ENCODE data around the gene KCNN4.

The KCNN4 gene

GRCh38 chr19:43749152-43749551, 31.6 kb downstream of the KCNN4 start:
- Histone ChIP-seq H4K8ac (ENCODE audit: low read depth, low read length) (no peak overlapping the region), H3K4me2 (ENCODE audit: low read length) (no peak overlapping the region), H3K4me1 (ENCODE audit: control insufficient read depth, low read depth, low read length) (no peaks in the 10 kb centered on the region), H2BK5ac (ENCODE audit: low read length) (no peak overlapping the region), H3K27me3 (ENCODE audit: insufficient read depth, low read length, poor library complexity) (no peaks in the 10 kb centered on the region), H3K9ac (ENCODE audit: low read length) (no peak overlapping the region), H2BK120ac (ENCODE audit: low read depth, low read length) (no peak overlapping the region), H3K4ac (ENCODE audit: low read depth, low read length) (no peak overlapping the region), H2AK5ac (ENCODE audit: low read length) (no peak overlapping the region), H3K79me1 (ENCODE audit: low read length) (peaks cover 3% of the 10 kb centered on the region), H3K18ac (ENCODE audit: low read length) (no peak overlapping the region), H3K27ac (ENCODE audit: low read depth, low read length) (no peak overlapping the region), H2BK15ac (replicated peaks; ENCODE audit: low read depth) (no peak overlapping the region), H3K23ac (ENCODE audit: low read length) (no peak overlapping the region), H3K79me2 (ENCODE audit: control insufficient read depth, insufficient read depth, low read length) (no peaks in the 10 kb centered on the region), H3K36me3 (ENCODE audit: control insufficient read depth, insufficient read depth, low read length) (peaks cover 9% of the 10 kb centered on the region), H3K4me3 (ENCODE audit: low read length) (no peak overlapping the region), H3K56ac (ENCODE audit: low read length) (no peak overlapping the region), H4K5ac (ENCODE audit: low read length) (no peak overlapping the region)
- no CpG with 5 or more reads among the region's 7 CpGs for WGBS (ENCODE audit: extremely low coverage, insufficient coverage, low lambda C conversion rate)
- no peak for DNase-seq

- H2BK15ac ChIP-seq (replicated peaks; ENCODE audit: low read depth), result no peak overlapping the region
- no peak overlapping the region for H3K4ac ChIP-seq (ENCODE audit: low read depth, low read length)
- no peaks in the 10 kb centered on the region for H3K27me3 ChIP-seq (ENCODE audit: insufficient read depth, low read length, poor library complexity)
- no peak overlapping the region for H4K8ac ChIP-seq (ENCODE audit: low read depth, low read length)
- H3K36me3 ChIP-seq (ENCODE audit: control insufficient read depth, insufficient read depth, low read length), result peaks cover 9% of the 10 kb centered on the region
- no peak overlapping the region for H2AK5ac ChIP-seq (ENCODE audit: low read length)
- no peaks in the 10 kb centered on the region for H3K79me2 ChIP-seq (ENCODE audit: control insufficient read depth, insufficient read depth, low read length)
- no CpG with 5 or more reads among the region's 4 CpGs for WGBS (ENCODE audit: extremely low coverage, insufficient coverage, low lambda C conversion rate)
- H3K4me1 ChIP-seq (ENCODE audit: control insufficient read depth, low read depth, low read length), result no peaks in the 10 kb centered on the region
- no peak overlapping the region for H2BK120ac ChIP-seq (ENCODE audit: low read depth, low read length)
- no peak overlapping the region for H3K27ac ChIP-seq (ENCODE audit: low read depth, low read length)
- no peak overlapping the region for H3K4me3 ChIP-seq (ENCODE audit: low read length)
- no peak overlapping the region for H3K9ac ChIP-seq (ENCODE audit: low read length)
- no peak overlapping the region for H3K23ac ChIP-seq (ENCODE audit: low read length)
- no peak overlapping the region for H3K4me2 ChIP-seq (ENCODE audit: low read length)
- H3K79me1 ChIP-seq (ENCODE audit: low read length), result peaks cover 3% of the 10 kb centered on the region
- no peak overlapping the region for H4K5ac ChIP-seq (ENCODE audit: low read length)
- H3K56ac ChIP-seq (ENCODE audit: low read length), result no peak overlapping the region
- no peak overlapping the region for H2BK5ac ChIP-seq (ENCODE audit: low read length)
- no peak overlapping the region for H3K18ac ChIP-seq (ENCODE audit: low read length)
- no peak for DNase-seq
Observed at GRCh38 chr19:43748685-43749084, 32.1 kb downstream of the KCNN4 start.

- Histone ChIP-seq H3K27me3 (ENCODE audit: insufficient read depth, low read length, poor library complexity) (no peaks in the 10 kb centered on the region), H4K5ac (ENCODE audit: low read length) (no peak overlapping the region), H3K27ac (ENCODE audit: low read depth, low read length) (no peak overlapping the region), H3K23ac (ENCODE audit: low read length) (no peak overlapping the region), H3K9ac (ENCODE audit: low read length) (no peak overlapping the region), H3K18ac (ENCODE audit: low read length) (no peak overlapping the region), H3K56ac (ENCODE audit: low read length) (no peak overlapping the region), H3K4ac (ENCODE audit: low read depth, low read length) (no peak overlapping the region), H3K4me2 (ENCODE audit: low read length) (no peak overlapping the region), H3K36me3 (ENCODE audit: control insufficient read depth, insufficient read depth, low read length) (peaks cover 10% of the 10 kb centered on the region), H3K79me1 (ENCODE audit: low read length) (peaks cover 3% of the 10 kb centered on the region), H2AK5ac (ENCODE audit: low read length) (no peak overlapping the region), H3K4me3 (ENCODE audit: low read length) (no peak overlapping the region), H3K4me1 (ENCODE audit: control insufficient read depth, low read depth, low read length) (no peaks in the 10 kb centered on the region), H2BK15ac (replicated peaks; ENCODE audit: low read depth) (no peak overlapping the region), H2BK120ac (ENCODE audit: low read depth, low read length) (no peak overlapping the region), H2BK5ac (ENCODE audit: low read length) (no peak overlapping the region), H3K79me2 (ENCODE audit: control insufficient read depth, insufficient read depth, low read length) (no peaks in the 10 kb centered on the region), H4K8ac (ENCODE audit: low read depth, low read length) (no peak overlapping the region)
- no CpG with 5 or more reads among the region's 4 CpGs for WGBS (ENCODE audit: extremely low coverage, insufficient coverage, low lambda C conversion rate)
- no peak for DNase-seq
Observed at GRCh38 chr19:43748205-43748594, 32.6 kb downstream of the KCNN4 start.

- peaks cover 2% of the 10 kb centered on the region for H3K79me1 ChIP-seq (ENCODE audit: low read length)
- H2BK120ac ChIP-seq (ENCODE audit: low read depth, low read length), result no peak overlapping the region
- H2AK5ac ChIP-seq (ENCODE audit: low read length), result no peak overlapping the region
- no peak overlapping the region for H3K4me3 ChIP-seq (ENCODE audit: low read length)
- H3K4me1 ChIP-seq (ENCODE audit: control insufficient read depth, low read depth, low read length), result no peaks in the 10 kb centered on the region
- no peak overlapping the region for H3K56ac ChIP-seq (ENCODE audit: low read length)
- no peak overlapping the region for H4K8ac ChIP-seq (ENCODE audit: low read depth, low read length)
- no peaks in the 10 kb centered on the region for H3K79me2 ChIP-seq (ENCODE audit: control insufficient read depth, insufficient read depth, low read length)
- H3K27me3 ChIP-seq (ENCODE audit: insufficient read depth, low read length, poor library complexity), result no peaks in the 10 kb centered on the region
- H3K4me2 ChIP-seq (ENCODE audit: low read length), result no peak overlapping the region
- H3K18ac ChIP-seq (ENCODE audit: low read length), result no peak overlapping the region
- H2BK15ac ChIP-seq (replicated peaks; ENCODE audit: low read depth), result no peak overlapping the region
- H3K23ac ChIP-seq (ENCODE audit: low read length), result no peak overlapping the region
- H2BK5ac ChIP-seq (ENCODE audit: low read length), result no peak overlapping the region
- WGBS (ENCODE audit: extremely low coverage, insufficient coverage, low lambda C conversion rate), result no CpG with 5 or more reads among the region's 16 CpGs
- H3K9ac ChIP-seq (ENCODE audit: low read length), result no peak overlapping the region
- no peak overlapping the region for H4K5ac ChIP-seq (ENCODE audit: low read length)
- peaks cover 11% of the 10 kb centered on the region for H3K36me3 ChIP-seq (ENCODE audit: control insufficient read depth, insufficient read depth, low read length)
- DNase-seq, result no peak
- no peak overlapping the region for H3K27ac ChIP-seq (ENCODE audit: low read depth, low read length)
- no peak overlapping the region for H3K4ac ChIP-seq (ENCODE audit: low read depth, low read length)
Observed at GRCh38 chr19:43747557-43748204, 33.1 kb downstream of the KCNN4 start.

- Histone ChIP-seq H2BK15ac (replicated peaks; ENCODE audit: low read depth) (no peak overlapping the region), H3K27me3 (ENCODE audit: insufficient read depth, low read length, poor library complexity) (no peaks in the 10 kb centered on the region), H3K4me1 (ENCODE audit: control insufficient read depth, low read depth, low read length) (no peaks in the 10 kb centered on the region), H3K36me3 (ENCODE audit: control insufficient read depth, insufficient read depth, low read length) (peaks cover 7% of the 10 kb centered on the region), H2AK5ac (ENCODE audit: low read length) (no peak overlapping the region), H3K79me1 (ENCODE audit: low read length) (no peaks in the 10 kb centered on the region), H3K23ac (ENCODE audit: low read length) (no peak overlapping the region), H4K8ac (ENCODE audit: low read depth, low read length) (no peak overlapping the region), H3K4me3 (ENCODE audit: low read length) (no peak overlapping the region), H2BK5ac (ENCODE audit: low read length) (no peak overlapping the region), H3K79me2 (ENCODE audit: control insufficient read depth, insufficient read depth, low read length) (no peaks in the 10 kb centered on the region), H3K56ac (ENCODE audit: low read length) (no peak overlapping the region), H3K9ac (ENCODE audit: low read length) (no peak overlapping the region), H3K4ac (ENCODE audit: low read depth, low read length) (no peak overlapping the region), H3K18ac (ENCODE audit: low read length) (no peak overlapping the region), H3K4me2 (ENCODE audit: low read length) (no peak overlapping the region), H3K27ac (ENCODE audit: low read depth, low read length) (no peak overlapping the region), H2BK120ac (ENCODE audit: low read depth, low read length) (no peak overlapping the region), H4K5ac (ENCODE audit: low read length) (no peak overlapping the region)
- WGBS (ENCODE audit: extremely low coverage, insufficient coverage, low lambda C conversion rate), result no CpG with 5 or more reads among the region's 3 CpGs
- no peak for DNase-seq
Observed at GRCh38 chr19:43743059-43743458, 37.7 kb downstream of the KCNN4 start.

Measured in mesendoderm (in vitro differentiated cells).